Measurements from ENCODE around the gene SMAD2. TPM values are rescaled to one million over a fixed set of nuclear protein-coding genes. Genes with fewer than 3 reads are reported as not detected.

The SMAD2 gene
- total RNA-seq, 1 experiment from 2014 or later: 121 TPM

DNA sequence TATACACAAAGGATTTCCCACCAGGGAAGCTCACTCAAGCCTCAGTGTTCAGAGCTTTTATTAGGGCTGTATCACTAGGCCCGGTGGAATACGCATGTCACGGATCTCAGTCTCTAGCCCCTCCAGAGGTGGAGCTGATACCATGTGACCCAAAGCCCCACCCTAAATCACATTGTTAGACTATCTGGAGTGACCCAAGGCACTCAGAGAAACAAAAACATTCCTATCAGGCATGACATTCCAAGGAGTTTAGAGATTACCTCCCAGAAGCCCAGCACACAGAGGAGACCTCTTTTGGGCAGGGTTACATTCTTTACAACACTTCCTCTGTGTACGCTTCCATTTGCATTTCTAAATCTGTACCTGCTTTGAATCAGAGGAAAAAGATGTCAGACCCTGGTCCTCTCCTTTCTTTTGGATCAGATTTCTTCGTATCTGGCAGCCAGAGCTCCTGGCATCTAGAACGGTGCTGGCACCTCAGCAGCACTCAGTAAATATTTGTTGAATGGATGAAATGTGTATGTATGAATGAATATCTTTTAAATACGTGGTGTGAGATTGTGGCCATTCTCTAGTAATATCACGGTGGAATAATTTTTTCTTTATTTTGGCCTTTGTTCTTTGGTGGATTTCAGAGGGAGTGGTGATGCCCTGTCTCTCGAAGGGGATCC lies 37.7 kb upstream of the SMAD2 start:
- no peak overlapping the region for H2AK5ac ChIP-seq (ENCODE audit: insufficient read length, low read length)
- no peaks in the 10 kb centered on the region for H4K20me1 ChIP-seq (ENCODE audit: control insufficient read depth, insufficient read depth, insufficient read length)
- no peaks in the 10 kb centered on the region; the same call in 1 of the 2 replicates for H3K27me3 Mint-ChIP-seq (ENCODE audit: low read depth)
- no peaks in the 10 kb centered on the region for H3K9me3 ChIP-seq (ENCODE audit: control insufficient read depth, low read depth, low read length)
- H3K18ac ChIP-seq (ENCODE audit: insufficient read length, low read depth, low read length): peak overlapping the region; percentile 61
- peak; percentile 79 for DNase-seq
- no peak overlapping the region for H3T11ph ChIP-seq (ENCODE audit: low read length)
- no peak overlapping the region for H2AFZ ChIP-seq (ENCODE audit: low read length)
- no peak overlapping the region for H4K91ac ChIP-seq (ENCODE audit: insufficient read length, low read depth, low read length)
- no peaks in the 10 kb centered on the region for H3K79me1 ChIP-seq (ENCODE audit: insufficient read depth, low read depth, low read length, poor library complexity, severe bottlenecking)
- peak overlapping the region; percentile 75; the same call in 1 of the 2 replicates for H3K4ac ChIP-seq (ENCODE audit: low read depth, low read length)
- H3K23me2 ChIP-seq (ENCODE audit: insufficient read length, low read depth, low read length, poor library complexity, severe bottlenecking): no peaks in the 10 kb centered on the region
- WGBS (ENCODE audit: extremely low coverage, insufficient read length, low lambda C conversion rate): no CpG with 5 or more reads among the region's 9 CpGs
- H3K4me2 ChIP-seq (ENCODE audit: insufficient read depth, insufficient read length, low read length): no peak overlapping the region
- peak overlapping the region; percentile 98 for H2BK12ac ChIP-seq (ENCODE audit: insufficient read length, low read depth, low read length)
- H2BK5ac ChIP-seq (ENCODE audit: insufficient read length, low read length): no peak overlapping the region
- H3K23ac ChIP-seq (ENCODE audit: insufficient read length, low read depth, low read length): no peak overlapping the region
- H3K4me1 ChIP-seq (ENCODE audit: insufficient read depth, low read length): peaks cover 17% of the 10 kb centered on the region
- TF ChIP-seq CTCF (conservative IDR thresholded peaks at IDR 0.05): no peak
- peak overlapping the region in 1 of 2 experiments; percentile 32; a peak in 3 of 5 replicates for H3K4me3 Mint-ChIP-seq
- H4K8ac ChIP-seq (replicated peaks; ENCODE audit: insufficient read length, low read depth, low read length): no peak overlapping the region
- peaks cover 53 to 54% of the 10 kb centered on the region in 2 experiments for H3K4me1 Mint-ChIP-seq
- no peaks in the 10 kb centered on the region for H3K79me2 ChIP-seq (ENCODE audit: insufficient read depth, low read length)
- no peaks in the 10 kb centered on the region for H3K27me3 ChIP-seq (ENCODE audit: insufficient read depth, low read length)
- peaks cover 9 to 15% of the 10 kb centered on the region in 2 experiments for H3K9me3 Mint-ChIP-seq
- no peak overlapping the region for H2BK15ac ChIP-seq (ENCODE audit: low read depth, low read length)
- no peak overlapping the region for H4K5ac ChIP-seq (ENCODE audit: insufficient read length, low read depth, low read length)
- H2BK120ac ChIP-seq (ENCODE audit: low read depth, low read length, poor library complexity, severe bottlenecking): peak overlapping the region; percentile 80
- no peak overlapping the region for H3K56ac ChIP-seq (ENCODE audit: insufficient read length, low read depth, low read length)
- no peak overlapping the region for H3K9ac ChIP-seq (ENCODE audit: extremely low read depth, insufficient read length, low read length)
- peaks cover 4 to 22% (median 8%) of the 10 kb centered on the region in 3 experiments; a peak in 5 of 7 replicates for H3K36me3 Mint-ChIP-seq (ENCODE audit: insufficient read depth in 1 of 3, low read depth in 3 of 3)
- H3K27ac Mint-ChIP-seq: peak overlapping the region; percentile 97 to 99 (median 97)
- peak overlapping the region; percentile 20; the same call in 1 of the 2 replicates for H3K14ac ChIP-seq (ENCODE audit: insufficient read depth, low read length)
- peak overlapping the region; percentile 86 for H3K27ac ChIP-seq (ENCODE audit: insufficient read length, low read depth, low read length)
- no peak overlapping the region for H2BK20ac ChIP-seq (ENCODE audit: low read depth, low read length, poor library complexity, severe bottlenecking)

Measured in H9 (cell line).